ENCODE measurements around the gene STXBP1. TPM values are rescaled to one million over a fixed set of nuclear protein-coding genes. Genes with fewer than 3 reads are reported as not detected.

STXBP1 gene
- total and polyA plus RNA-seq, 2 donors (not counting 1 experiment from before 2014, with no cell fraction given), result 25.6 to 36.0 TPM

DNA sequence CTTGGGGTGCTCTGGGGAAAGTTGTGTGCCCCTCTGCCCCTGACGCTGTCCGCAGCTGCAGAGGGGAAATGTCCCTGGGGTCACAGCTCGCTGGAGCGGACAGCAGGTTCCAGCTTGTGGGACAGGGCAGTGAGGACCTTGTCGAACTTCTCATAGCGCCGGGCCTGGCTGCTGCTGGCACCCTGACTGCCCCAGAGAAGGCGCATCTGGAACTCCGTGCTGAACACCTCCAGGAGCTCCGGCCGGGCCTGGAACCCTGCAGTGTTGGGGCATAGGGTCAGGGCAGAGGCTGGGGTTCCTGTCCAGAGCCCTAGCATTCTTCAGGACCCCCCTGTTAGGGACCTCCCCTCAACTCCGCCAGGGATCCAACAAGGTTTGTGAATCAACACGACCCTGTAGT lies 126.6 kb downstream of the STXBP1 start:
- no peak overlapping the region for H3K4me3 ChIP-seq (replicated peaks in 1 of 4; ENCODE audit: control extremely low read depth in 1 of 4, insufficient read depth in 1 of 4, low read depth in 3 of 4, low read length in 4 of 4)
- no peaks in the 10 kb centered on the region for H4K20me1 ChIP-seq (ENCODE audit: control insufficient read depth, extremely low read depth, insufficient read depth, low read length)
- no peaks in the 10 kb centered on the region for H3K9me3 ChIP-seq (ENCODE audit: control insufficient read depth, insufficient read depth, low read depth, low read length)
- H3K27me3 ChIP-seq (ENCODE audit: control insufficient read depth, insufficient read depth, low read length), result no peaks in the 10 kb centered on the region
- no peak overlapping the region for H3K27ac ChIP-seq (ENCODE audit: insufficient read depth, low read length)
- H2AFZ ChIP-seq (ENCODE audit: low read length), result no peak overlapping the region
- no peaks in the 10 kb centered on the region for H3K36me3 ChIP-seq (ENCODE audit: control insufficient read depth, insufficient read depth, low read length)
- H3K4me1 ChIP-seq (ENCODE audit: control insufficient read depth, extremely low read depth, insufficient read depth, low read length), result peaks cover 17% of the 10 kb centered on the region
- no peaks in the 10 kb centered on the region for H3K79me2 ChIP-seq (ENCODE audit: control insufficient read depth, insufficient read depth, low read length)
- TF ChIP-seq, protein P1, sequence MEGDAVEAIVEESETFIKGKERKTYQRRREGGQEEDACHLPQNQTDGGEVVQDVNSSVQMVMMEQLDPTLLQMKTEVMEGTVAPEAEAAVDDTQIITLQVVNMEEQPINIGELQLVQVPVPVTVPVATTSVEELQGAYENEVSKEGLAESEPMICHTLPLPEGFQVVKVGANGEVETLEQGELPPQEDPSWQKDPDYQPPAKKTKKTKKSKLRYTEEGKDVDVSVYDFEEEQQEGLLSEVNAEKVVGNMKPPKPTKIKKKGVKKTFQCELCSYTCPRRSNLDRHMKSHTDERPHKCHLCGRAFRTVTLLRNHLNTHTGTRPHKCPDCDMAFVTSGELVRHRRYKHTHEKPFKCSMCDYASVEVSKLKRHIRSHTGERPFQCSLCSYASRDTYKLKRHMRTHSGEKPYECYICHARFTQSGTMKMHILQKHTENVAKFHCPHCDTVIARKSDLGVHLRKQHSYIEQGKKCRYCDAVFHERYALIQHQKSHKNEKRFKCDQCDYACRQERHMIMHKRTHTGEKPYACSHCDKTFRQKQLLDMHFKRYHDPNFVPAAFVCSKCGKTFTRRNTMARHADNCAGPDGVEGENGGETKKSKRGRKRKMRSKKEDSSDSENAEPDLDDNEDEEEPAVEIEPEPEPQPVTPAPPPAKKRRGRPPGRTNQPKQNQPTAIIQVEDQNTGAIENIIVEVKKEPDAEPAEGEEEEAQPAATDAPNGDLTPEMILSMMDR (conservative IDR thresholded peaks at IDR 0.05 in 1 of 2, IDR thresholded peaks at IDR 0.05 in 1 of 2; ENCODE audit: low read depth in 1 of 2, low read length in 2 of 2), result no peak
- TF ChIP-seq EZH2 (IDR thresholded peaks at IDR 0.05; ENCODE audit: low read length, missing control alignments), result no peak
- H3K9ac ChIP-seq (ENCODE audit: insufficient read depth, low read length), result no peak overlapping the region
- H3K4me2 ChIP-seq (ENCODE audit: extremely low read depth, insufficient read depth, low read length), result no peak overlapping the region
- no peak for DNase-seq (ENCODE audit: low read depth in 2 of 2)

DNA sequence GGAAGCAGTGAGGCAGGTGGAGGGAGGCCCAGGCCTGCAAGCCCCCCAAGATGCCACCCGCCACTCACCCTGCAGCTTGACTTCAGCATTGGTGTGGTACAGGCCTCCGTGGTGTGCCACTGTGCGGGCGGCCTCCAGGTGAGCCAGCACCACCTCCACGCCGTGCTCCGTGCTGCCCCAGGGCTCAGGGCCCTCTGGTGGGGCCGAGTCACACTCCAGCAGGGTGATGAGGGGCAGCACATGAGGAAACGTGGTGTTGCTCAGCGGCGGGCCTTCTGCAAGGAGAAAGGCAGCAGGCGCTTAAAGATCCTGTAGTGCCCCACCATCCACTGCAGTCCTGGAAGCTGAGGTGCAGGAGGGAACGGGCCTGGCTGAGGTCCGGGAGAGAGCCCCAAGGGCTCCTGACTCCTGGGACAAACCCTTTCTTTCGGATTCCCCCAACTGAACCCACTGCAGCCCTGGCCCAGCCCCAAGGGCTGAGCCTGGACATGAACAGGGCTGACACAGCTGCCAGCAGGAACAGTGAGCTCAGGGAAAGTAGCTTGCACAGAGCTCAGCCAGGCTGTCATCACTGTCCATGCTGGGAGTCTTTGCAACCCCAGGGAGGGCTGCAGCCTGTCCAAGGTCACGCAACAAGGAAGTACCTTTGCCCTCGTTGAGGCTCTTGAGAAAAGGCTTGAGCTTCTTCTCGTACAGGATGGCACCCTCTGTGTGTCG lies 127.7 kb downstream of the STXBP1 start:
- Histone ChIP-seq H3K4me1 (ENCODE audit: control insufficient read depth, extremely low read depth, insufficient read depth, low read length) (peaks cover 13% of the 10 kb centered on the region), H3K79me2 (ENCODE audit: control insufficient read depth, insufficient read depth, low read length) (no peaks in the 10 kb centered on the region), H3K27me3 (ENCODE audit: control insufficient read depth, insufficient read depth, low read length) (no peaks in the 10 kb centered on the region), H3K27ac (ENCODE audit: insufficient read depth, low read length) (peak overlapping the region; percentile 30), H4K20me1 (ENCODE audit: control insufficient read depth, extremely low read depth, insufficient read depth, low read length) (no peaks in the 10 kb centered on the region), H3K36me3 (ENCODE audit: control insufficient read depth, insufficient read depth, low read length) (no peaks in the 10 kb centered on the region), H3K4me2 (ENCODE audit: extremely low read depth, insufficient read depth, low read length) (no peak overlapping the region), H3K9me3 (ENCODE audit: control insufficient read depth, insufficient read depth, low read depth, low read length) (no peaks in the 10 kb centered on the region), H3K9ac (ENCODE audit: insufficient read depth, low read length) (no peak overlapping the region), H2AFZ (ENCODE audit: low read length) (no peak overlapping the region), H3K4me3 (replicated peaks in 1 of 4; ENCODE audit: control extremely low read depth in 1 of 4, insufficient read depth in 1 of 4, low read depth in 3 of 4, low read length in 4 of 4) (no peak overlapping the region)
- no peak for TF ChIP-seq EZH2 (IDR thresholded peaks at IDR 0.05; ENCODE audit: low read length, missing control alignments)
- TF ChIP-seq, protein P1 (conservative IDR thresholded peaks at IDR 0.05 in 1 of 2, IDR thresholded peaks at IDR 0.05 in 1 of 2; ENCODE audit: low read depth in 1 of 2, low read length in 2 of 2), result no peak
- DNase-seq (ENCODE audit: low read depth in 2 of 2), result no peak

DNA sequence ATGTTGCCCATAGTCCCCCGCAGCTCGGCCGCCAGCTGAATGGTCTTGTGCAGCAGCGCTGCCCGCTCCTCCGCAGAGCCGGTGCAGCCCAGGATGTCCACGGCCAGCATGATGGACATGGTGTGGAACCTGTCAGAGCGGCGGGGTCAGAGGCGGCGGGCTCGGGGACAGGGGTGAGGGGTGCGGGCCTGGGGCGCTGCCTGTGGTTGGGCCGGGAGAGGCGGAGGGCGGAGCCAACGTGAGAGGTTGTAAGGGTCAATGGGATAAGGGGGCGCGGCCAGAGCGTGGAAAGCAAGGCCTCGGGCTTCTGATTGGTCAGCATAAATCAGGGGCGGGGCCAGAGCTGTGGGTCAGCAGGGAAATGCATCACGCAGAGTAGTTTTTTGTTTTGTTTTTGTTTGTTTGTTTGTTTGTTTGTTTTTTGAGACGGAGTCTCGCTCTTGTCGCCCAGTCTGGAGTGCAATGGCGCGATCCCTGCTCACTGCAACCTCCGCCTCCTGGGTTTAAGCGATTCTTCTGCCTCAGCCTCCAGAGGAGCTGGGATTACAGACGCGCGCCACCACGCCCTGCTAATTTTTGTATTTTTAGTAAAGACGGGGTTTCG lies 129.9 kb downstream of the STXBP1 start:
- no peaks in the 10 kb centered on the region for H3K36me3 ChIP-seq (ENCODE audit: control insufficient read depth, insufficient read depth, low read length)
- TF ChIP-seq EZH2 (IDR thresholded peaks at IDR 0.05; ENCODE audit: low read length, missing control alignments), result no peak
- TF ChIP-seq, protein P1 (conservative IDR thresholded peaks at IDR 0.05 in 1 of 2, IDR thresholded peaks at IDR 0.05 in 1 of 2; ENCODE audit: low read depth in 1 of 2, low read length in 2 of 2), result no peak
- H4K20me1 ChIP-seq (ENCODE audit: control insufficient read depth, extremely low read depth, insufficient read depth, low read length), result no peaks in the 10 kb centered on the region
- peaks cover 9% of the 10 kb centered on the region for H3K4me1 ChIP-seq (ENCODE audit: control insufficient read depth, extremely low read depth, insufficient read depth, low read length)
- H3K79me2 ChIP-seq (ENCODE audit: control insufficient read depth, insufficient read depth, low read length), result no peaks in the 10 kb centered on the region
- peak; percentile 19 to 39 for DNase-seq (ENCODE audit: low read depth in 2 of 2)
- no peak overlapping the region for H2AFZ ChIP-seq (ENCODE audit: low read length)
- H3K9ac ChIP-seq (ENCODE audit: insufficient read depth, low read length), result no peak overlapping the region
- H3K4me3 ChIP-seq (replicated peaks in 1 of 4; ENCODE audit: control extremely low read depth in 1 of 4, insufficient read depth in 1 of 4, low read depth in 3 of 4, low read length in 4 of 4), result peak overlapping the region in 1 of 4 experiments; percentile 28
- no peaks in the 10 kb centered on the region for H3K27me3 ChIP-seq (ENCODE audit: control insufficient read depth, insufficient read depth, low read length)
- H3K9me3 ChIP-seq (ENCODE audit: control insufficient read depth, insufficient read depth, low read depth, low read length), result no peaks in the 10 kb centered on the region
- H3K27ac ChIP-seq (ENCODE audit: insufficient read depth, low read length), result no peak overlapping the region
- H3K4me2 ChIP-seq (ENCODE audit: extremely low read depth, insufficient read depth, low read length), result no peak overlapping the region

Other genes with a start within 250 kb of the STXBP1 start
- gene SLC2A8, start 215.1 kb upstream of the STXBP1 start, total RNA-seq, result 7.2 and 11.4 TPM in 2 replicates
- 4.6 and 6.3 TPM in 2 replicates for gene SLC2A8, start 215.1 kb upstream of the STXBP1 start, polyA plus RNA-seq
- 12.6 and 15.0 TPM in 2 replicates for gene ZNF79, start 187.9 kb upstream of the STXBP1 start, total RNA-seq
- gene ZNF79, start 187.9 kb upstream of the STXBP1 start, polyA plus RNA-seq, result 4.9 and 5.3 TPM in 2 replicates
- gene RPL12, start 160.9 kb upstream of the STXBP1 start, total RNA-seq, result 1,387 and 1,751 TPM in 2 replicates
- 1,726 and 1,973 TPM in 2 replicates for gene RPL12, start 160.9 kb upstream of the STXBP1 start, polyA plus RNA-seq
- gene LRSAM1, start 160.8 kb upstream of the STXBP1 start, total RNA-seq, result 10.0 and 18.0 TPM in 2 replicates
- 6.8 and 8.6 TPM in 2 replicates for gene LRSAM1, start 160.8 kb upstream of the STXBP1 start, polyA plus RNA-seq
- under 0.01 TPM in 2 replicates for gene CFAP157, start 94.7 kb downstream of the STXBP1 start, total RNA-seq
- gene CFAP157, start 94.7 kb downstream of the STXBP1 start, polyA plus RNA-seq, result 0.06 TPM in 1 of 2 replicates, not detected in the other
- gene PTRH1, start 103.4 kb downstream of the STXBP1 start, total RNA-seq, result 13.1 and 26.1 TPM in 2 replicates
- gene PTRH1, start 103.4 kb downstream of the STXBP1 start, polyA plus RNA-seq, result 4.9 and 9.0 TPM in 2 replicates
- under 0.01 TPM in 2 replicates for gene TTC16, start 103.8 kb downstream of the STXBP1 start, total RNA-seq
- 0.02 TPM in 1 of 2 replicates, not detected in the other for gene TTC16, start 103.8 kb downstream of the STXBP1 start, polyA plus RNA-seq
- gene TOR2A, start 123.0 kb downstream of the STXBP1 start, total RNA-seq, result 3.6 TPM in 2 replicates
- gene TOR2A, start 123.0 kb downstream of the STXBP1 start, polyA plus RNA-seq, result 4.6 and 5.0 TPM in 2 replicates
- 0.26 TPM in 1 of 2 replicates, not detected in the other for gene SH2D3C, start 166.4 kb downstream of the STXBP1 start, total RNA-seq
- 1.2 TPM in 1 of 2 replicates, not detected in the other for gene SH2D3C, start 166.4 kb downstream of the STXBP1 start, polyA plus RNA-seq
- gene CDK9, start 173.8 kb downstream of the STXBP1 start, total RNA-seq, result 49.6 and 54.8 TPM in 2 replicates
- gene CDK9, start 173.8 kb downstream of the STXBP1 start, polyA plus RNA-seq, result 76.6 and 82.2 TPM in 2 replicates
- gene FPGS, start 190.6 kb downstream of the STXBP1 start, total RNA-seq, result 58.6 and 77.0 TPM in 2 replicates
- 42.4 and 43.2 TPM in 2 replicates for gene FPGS, start 190.6 kb downstream of the STXBP1 start, polyA plus RNA-seq
- gene ENG, start 242.4 kb downstream of the STXBP1 start, total RNA-seq, result 11.8 and 30.4 TPM in 2 replicates
- gene ENG, start 242.4 kb downstream of the STXBP1 start, polyA plus RNA-seq, result 59.0 and 62.7 TPM in 2 replicates

Data from fibroblast of lung (primary cell).